Stimulated activated CD8-positive, alpha-beta memory T cell treated with anti-CD3 and anti-CD28 coated beads, Interleukin-2, amount 100 ng/mL, for 48 hours (primary cell): ENCODE measurements around the gene PNPLA2.

Source experiments
- DNase-seq, 2 donors: peaks; one replicate each; pipeline ENCODE4 v3.0.0-alpha.2; 2020; ENCODE audit warnings: low read depth in 2 of 2

Gene PNPLA2

DNA sequence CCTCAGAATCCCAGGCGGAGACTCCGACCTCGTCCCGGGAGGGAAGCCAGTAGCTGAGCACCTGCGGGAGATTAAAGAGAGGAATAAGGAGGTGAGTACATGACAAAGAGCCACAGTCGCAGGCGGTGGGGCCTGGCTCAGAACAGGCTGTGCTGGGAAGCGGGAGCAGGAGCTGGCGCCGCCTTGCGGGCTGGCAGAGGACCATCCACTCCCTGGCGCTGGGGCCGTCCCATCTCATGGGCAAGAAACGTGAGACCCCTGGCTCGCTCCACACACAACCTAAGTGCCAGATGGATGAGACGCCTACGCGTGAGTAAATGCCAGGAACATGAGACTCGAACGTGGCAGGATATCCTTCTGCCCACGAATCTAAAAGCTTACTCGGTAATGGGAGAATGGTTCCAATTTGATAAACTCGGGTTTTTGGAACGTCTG, 35.1 kb upstream of the PNPLA2 start:
- DNase-seq, result no peak

DNA sequence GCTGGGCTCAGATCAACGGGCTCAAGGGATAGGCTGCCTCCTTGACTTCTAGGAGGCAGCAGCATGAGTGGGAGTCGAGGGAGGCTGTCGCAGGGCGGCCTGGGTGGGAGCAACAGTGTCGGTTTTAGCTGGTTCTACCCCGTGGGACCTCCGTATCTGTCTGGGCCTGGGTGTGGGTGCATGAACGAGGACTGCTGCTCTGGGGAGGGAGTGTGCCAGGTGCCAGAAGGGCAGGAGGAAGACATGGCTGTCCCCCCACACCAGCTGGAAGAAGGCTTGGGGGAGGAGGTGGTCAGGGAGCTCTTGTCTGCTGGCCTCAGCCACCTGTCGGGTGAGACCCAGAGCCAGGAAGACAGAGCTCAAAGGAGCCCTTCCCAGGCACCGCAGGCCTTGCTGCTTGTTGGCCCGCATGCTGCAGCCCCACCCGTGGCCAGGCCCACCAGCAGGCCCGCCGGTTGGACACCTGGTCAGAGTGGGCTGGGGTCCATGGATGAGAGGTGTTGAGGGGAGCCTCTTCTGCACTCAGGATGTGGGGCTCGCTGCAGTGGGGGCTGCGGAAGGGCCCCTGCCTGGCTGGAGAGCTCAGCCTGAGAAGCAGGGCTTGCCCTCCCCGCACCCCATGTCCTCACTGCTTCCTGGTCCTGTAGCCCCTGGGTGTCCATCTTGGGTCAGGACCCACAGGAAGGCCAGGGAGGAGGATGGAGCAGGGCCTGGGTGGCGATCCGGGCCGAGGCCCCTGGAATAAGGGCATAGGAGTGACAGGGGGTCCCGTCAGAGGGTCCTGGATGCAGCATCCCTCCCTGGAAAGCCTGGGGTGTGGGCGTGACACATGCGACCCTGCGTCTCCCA, 32.3 kb upstream of the PNPLA2 start:
- no peak for DNase-seq

DNA sequence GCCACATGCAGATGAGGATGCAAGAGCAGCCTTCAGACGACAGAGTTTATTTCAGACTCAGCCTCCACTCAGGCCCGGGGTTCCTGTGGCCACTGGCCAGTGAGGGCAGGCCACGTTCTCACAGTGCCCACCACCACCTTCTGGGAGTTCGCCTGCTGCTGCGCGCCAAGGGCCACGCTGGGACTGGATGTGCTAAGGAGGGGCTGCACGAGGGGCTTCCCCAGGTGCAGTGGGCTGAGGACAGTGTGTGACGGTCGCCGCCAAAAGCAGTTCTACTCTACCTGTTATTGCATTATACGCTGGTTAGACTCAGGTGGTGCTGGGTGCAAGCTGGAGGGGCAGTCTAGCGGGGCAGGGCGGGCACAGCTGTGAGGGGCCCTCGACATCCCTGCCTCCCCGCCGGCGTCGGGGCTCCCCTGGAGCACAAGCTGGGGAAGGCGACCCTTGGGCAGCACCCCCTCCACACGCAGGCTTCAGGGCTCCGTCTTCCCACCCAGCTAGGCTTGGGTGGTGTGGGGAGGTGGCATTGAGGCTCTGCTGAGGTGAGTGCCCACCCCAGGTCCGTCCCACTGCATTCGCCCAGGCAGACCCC, 31.5 kb upstream of the PNPLA2 start:
- DNase-seq, result no peak

DNA sequence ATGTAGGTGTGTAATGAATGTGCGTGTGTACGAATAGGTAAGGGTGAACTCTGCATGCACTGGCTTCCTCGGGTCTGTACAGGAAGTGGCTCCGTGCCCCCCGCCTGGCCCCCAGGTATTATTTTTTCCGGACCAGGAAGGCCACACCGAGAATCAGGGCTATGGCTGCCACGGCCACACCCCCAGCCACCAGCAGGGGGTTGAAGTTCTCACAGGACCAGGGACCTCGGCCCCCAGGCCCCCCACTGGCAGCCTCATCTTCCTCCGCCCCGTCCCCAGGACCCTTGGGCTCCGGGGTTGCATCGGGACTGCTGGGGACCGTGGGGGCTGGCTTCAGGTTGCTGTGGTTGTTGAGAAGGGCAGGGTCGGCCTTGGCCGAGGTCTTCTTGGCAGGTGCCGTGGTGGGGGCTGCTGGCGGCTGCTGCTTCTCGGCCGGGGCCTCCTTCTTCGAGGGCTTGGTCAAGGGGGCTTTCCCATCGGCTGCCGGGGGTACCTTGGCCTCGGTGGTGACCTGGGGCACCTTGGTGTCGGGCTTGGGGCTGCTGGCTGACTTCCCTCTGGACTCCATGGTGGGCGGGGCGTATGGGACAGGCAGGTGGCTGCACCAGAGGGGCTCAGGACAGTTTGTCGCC, 30.6 kb upstream of the PNPLA2 start:
- no peak for DNase-seq

DNA sequence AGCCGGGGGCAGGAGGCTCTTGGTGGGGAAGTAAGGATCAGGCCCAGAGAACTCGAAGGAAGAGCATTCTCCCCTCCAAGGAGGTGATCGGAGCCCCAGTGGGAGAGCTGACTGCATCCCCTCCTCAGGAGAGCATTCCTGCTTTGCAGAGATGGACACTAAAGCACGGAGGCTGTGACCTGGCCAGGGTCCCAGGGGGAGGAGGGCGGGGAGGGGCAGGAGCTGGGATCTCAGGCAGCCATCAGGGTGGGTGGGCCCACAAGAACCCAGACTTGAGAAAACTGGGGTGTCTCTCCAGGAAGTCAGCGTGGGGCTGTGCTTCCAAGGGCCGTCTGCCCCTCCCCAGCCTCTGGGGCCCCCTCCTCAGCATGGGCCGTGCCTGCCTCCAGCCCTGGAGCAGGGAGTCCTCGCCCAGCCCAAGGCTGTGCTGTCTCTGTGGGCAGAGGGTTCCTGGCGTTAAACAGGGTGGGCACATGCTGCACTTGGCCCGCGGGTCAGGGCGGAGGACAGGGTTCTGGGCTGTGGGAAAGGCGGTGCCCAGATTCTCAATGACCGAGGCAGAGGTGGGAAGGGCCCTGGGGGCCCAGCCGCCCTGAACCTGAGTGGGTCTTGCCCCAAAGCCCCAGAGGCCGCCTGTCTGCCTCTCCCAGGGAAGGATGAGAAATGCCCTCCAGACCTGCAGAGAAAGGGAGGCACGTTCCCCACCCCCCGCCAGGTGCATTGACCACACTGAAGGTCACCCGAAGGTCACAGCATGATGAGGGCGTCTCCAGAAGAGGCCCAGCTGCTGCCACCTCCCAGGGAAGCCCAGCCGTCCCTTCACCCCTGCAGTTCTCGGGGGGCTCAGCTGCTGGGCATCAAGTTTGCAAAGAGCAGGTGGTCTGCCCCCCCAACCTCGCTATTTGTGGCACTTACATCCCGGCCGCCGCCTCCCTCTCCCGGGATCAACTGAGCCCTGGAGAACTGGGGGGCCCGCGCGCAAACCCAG, 29.5 kb upstream of the PNPLA2 start:
- DNase-seq, result no peak

DNA sequence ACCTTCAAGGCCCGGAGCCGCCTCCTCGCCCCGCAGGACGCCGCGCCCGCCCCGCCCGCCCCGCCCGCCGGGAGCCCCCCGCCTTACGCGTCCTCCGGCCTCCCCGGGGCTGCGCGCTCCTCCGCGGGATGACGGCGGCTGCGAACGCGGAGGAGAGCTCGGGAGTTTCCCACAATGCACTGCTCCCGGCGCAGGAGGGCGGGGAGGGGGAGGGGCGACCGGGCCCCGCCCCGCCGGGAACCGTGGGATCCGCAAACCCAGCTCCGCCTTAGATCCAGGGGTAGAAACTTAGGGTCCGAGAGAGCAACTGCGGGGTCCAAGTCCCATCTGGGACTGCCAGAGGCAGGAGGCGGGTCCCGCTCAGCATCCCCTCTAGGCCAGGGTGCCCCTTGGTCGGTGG, 28.8 kb upstream of the PNPLA2 start, which contains the start of gene CEND1:
CEND1 (minus strand) TSS at position 148 of the 400 bp plus-strand sequence. CDS start 1,514 bp downstream, outside the sequence.
- peak in 1 of 2 donors; percentile 52 for DNase-seq

DNA sequence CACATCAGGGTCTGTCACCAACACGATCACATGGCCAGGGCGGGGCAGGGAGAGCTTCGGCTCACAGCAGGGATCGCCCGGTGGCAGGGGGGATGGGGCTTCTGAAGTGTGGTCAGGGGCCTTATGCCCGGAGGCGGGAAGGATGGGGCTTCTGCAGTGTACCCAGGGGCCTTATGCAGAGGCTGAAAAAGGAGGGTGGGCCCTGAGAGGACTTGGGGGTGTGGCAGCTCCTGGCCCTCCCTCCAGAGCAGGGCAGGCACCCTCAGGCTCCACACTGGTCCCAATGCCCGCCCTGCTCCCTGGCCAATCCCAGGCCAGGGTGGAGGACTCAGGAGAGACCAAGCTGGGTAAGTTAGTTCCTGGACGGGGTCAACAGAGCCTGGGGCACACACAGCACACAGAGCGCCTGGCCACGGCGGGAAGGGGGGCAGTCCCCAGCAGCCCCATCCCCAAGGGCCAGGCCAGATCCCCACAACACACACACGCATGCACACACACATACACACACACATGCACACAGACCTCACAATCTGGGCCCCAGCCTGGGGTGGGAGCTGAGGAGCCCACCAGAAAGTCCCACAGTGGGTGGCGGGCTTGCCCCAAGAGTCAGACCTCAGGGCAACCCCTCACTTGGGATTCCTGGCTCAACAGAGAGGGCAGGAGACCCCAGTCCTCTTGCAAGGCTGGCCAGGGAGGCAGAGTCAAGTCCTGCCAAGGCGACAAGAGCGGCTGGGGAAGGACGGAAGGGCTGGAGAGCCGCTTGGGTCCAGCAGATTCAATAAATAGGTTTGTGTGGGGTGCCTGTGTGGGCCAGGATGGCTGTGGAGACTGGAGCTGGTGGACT, 27.8 kb upstream of the PNPLA2 start:
- DNase-seq, result no peak

DNA sequence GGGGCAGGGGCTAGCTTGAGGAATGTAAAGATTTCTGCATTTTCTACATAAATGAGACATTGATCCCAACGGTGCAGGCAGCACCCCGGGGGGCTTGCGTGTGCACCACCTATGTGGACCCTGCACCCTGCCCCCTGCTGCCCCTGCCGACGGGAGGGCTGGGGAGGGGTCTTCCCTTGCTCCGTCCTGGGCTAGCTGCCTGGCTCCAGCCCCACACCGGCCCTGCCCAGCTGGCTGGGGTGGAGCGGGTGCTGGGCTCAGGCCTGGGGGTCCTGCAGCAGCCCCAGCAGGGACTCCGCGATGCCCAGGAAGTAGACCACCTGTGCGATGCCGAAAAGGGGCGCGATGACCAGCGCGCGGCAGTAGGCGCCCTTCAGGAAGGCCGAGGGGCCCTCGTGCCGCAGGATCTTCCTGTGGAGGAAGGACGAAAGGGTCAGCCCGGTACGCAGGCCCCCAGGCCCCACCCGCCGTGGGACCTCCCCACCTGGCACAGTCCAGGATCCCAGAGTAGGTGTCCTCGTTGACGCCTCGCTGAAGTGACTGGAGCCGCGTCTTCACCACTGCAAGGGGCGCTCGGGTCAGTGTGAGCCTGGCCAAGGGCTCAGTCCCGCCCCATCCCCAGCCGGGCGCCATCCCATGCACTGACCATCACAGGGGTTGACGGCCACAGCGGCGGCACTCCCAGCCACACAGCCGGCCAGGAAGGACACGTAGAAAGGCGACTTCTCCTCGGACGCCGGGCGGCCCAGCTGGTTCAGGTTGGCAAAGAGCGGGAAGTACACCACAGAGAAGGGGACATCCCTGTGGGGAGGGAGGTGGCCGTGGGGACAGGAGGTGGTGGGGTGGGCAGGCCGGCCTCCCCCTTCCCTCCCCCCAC, 26.8 kb upstream of the PNPLA2 start:
- no peak for DNase-seq

DNA sequence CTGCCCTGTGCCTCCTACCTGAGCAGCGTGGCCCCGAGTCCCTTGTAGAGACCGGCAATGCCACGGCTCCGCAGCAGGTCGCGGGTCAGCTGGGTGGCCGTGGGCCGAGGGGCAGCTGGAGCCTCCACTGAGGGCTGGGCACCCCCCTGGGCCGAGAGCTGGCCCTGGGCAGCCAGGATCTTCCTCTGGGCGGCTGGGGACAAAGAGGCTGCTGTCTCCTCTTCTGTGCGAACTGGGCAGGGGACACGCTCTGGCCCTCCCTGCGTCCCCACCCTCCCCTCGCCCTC, 26.2 kb upstream of the PNPLA2 start:
- no peak for DNase-seq

DNA sequence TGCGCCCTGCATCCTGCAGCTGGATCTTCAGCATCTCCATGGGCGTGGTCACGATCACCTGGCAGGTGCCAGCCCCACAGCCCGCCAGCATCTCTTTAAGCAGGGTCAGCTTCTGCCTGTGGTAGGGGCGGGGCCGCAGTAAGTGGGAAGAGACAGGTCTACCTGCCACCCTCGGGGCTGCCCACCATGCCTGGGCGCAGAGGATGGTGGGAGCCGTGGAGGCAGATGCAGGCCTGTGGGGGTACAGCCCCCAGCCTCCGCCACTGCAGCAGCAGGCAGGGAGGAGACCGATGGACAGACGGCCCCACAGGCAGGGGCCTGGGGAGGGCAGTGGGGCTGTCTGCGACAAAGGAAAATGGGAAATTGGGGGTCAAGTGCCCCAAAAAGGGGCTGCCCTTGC, 25.8 kb upstream of the PNPLA2 start:
- DNase-seq, result no peak

DNA sequence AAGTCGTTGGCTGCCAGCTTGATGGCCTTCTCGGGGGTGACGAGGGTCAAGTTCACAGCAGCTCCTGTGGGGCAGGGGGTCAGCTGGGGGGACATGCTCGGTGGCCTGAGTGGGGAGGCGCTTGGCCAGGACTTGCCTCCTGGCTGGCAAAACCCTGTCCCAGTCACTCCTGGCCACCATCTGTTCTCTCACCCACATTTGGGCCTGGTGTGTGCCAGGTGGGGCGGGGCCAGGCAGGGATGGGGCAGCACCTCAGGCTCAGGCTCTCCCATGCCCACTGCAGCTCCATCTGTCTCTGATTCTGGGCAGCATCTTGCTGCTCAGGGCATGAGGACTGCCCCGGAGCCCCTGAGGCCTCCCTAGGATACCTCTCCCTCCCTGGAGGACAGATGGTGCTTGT, 25.2 kb upstream of the PNPLA2 start:
- DNase-seq, result no peak

DNA sequence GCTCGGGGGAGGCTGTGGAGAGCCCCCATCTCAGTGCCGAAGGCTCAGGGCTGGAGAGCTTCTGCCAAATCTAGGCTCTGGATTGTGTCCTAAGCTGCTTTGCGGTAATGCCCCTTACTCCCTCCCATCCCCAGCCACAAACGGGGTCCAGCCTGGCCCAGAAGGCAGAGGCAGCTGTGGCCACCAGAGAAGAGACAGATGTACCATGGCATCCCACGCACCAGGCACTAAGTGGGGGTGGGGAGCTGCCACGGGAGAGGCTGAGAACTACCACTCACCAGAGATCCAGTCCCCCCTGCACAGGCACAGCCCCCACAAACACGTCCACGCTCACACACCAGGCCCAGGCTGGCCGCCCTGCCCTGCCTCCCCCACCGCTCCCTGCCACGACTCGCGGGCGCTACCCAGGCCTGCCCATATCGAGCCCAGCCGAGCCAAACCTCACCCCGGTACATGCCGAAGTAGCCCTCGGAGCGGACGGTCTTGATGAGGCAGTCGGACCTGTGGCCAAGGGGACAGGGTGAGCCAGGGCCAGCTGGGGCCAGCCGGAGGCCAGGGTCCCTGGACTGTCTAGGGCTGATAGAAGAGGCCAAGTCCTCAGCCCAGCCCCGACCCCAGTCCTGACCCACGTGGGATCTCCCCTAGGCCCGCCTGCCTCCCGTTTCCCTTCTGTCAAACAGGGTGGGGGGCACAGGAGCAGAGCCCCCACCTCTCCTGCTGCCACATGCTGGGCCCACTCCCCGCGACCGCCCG, 24.5 kb upstream of the PNPLA2 start:
- no peak for DNase-seq

DNA sequence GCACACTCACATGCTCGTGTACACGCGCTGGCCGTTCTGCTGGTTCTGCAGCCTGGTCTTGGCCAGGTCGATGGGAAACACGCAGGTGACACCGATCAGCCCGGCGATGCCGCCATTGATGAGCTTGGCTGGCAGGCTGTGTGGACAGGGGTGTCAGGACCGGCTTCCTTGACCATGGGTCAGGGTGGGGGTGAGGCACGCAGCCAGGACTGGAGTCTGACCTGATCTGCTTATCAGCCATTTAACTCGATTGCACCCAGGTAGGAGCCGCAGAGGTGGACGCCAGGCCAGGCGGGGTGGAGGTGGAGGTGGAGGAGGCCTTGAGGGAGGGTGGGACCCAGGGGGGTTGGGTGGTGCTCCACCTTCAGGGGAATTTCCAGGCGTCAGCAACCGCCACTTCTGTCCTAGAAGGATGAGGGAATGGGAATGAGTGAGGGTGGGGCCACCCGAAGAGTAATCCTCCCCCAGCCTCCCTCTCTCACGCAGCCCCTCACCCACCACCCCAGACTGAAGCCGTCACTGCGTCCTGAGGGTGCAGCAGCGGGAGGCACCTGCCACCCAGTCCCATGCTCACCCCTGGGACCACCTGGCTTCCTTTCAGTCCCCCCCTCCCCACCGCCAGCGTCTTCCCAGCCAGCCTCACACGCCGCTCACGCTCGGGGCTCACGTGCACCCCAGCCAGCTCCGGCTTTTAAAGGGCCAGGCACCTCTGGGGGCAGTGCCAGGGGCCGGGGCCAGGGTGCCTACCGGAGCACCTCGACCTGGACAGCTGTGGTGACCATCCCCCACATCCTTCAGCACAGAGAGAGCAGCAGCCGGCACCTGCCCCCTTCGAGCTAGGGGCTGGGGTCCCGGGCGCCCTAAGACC, 23.7 kb upstream of the PNPLA2 start:
- no peak for DNase-seq

DNA sequence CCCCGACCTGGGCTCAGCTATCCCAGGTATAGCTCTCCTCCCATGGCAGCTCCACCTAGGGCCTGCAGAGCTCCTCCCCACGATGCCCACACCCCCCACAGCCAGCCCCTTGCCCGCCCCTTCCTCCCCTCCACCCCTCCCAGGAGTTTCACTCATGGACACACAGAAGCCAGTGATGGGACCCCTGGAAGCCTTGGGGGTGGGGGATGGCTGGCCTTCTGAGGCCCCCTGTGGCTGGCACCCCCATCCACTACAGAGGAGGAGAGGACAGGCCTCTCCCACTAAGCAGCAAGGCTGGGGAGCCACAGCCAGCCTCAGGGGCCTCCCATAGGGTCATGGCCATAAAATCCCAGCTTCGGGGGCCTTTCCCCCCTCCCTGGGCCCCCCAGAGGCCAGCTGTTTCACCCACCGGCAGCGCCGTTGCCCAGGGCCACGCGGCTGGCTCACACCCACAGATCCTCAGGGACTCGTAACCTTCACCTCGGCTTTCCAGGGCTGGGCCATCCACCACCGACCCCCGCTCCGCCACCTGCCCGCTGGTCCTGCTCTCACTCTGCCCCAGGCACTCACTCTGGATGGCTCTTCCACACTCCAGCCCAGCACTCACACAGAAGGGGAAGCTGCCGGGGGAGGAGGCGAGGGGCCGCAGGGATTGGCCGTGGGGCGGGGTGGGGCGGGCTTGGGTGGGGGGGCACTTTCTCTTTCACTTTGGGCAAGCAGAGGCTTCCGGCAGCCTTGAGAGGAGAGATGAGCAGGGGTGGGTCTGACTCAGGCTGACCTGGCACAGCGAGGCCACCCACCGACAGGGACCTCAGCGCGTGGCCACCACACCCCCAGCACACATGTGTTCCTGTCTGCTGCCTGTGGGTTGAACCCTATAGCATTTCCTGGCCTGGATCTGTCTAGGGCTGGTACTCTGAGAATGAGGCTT, 22.8 kb upstream of the PNPLA2 start:
- peak; percentile 75 to 81 for DNase-seq

DNA sequence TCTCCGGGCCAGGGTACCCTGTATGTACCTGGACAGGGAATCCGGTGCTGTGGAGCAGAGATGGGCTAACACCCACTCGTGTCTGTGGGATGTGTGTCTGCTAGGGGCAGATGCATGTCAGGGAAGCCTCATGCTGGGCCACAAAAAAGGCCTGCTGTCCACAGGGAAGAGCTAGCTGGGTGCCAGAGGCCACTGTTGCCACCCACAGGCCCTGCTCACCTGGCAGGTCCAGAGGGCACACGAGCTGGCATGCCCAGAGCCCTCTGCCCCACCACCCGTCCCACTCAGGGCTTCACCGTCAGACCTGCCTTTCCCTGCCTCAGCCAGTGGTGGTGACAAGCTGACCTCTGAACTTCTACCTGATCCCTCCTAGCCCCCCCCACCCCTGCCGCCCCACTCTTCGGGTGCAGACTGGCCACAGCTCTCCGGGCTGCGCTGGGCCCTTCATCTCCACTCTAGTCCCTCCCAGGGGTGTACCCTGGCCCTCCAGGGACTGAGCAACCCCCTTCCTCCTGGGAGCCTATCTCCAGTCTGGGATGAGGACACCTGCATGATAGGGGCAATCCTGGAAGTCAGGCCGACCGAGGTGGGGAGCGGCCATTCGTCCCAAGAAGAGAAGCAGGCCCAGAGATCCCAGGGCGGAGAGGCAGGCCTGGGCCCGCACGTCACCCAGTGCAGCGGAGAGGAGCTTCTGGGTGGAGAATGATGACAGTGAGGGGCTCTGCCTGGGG, 22.0 kb upstream of the PNPLA2 start:
- DNase-seq, result no peak
